Ishikawa (cell line): Measurements from ENCODE around the gene PLEKHG7.

Experiments
- CEBPB ChIP-seq: IDR thresholded peaks from 2 replicates; pipeline ENCODE4 v1.6.1; 2012
- CREB1 ChIP-seq: IDR thresholded peaks from 2 replicates; pipeline ENCODE4 v1.6.1; 2012; ENCODE audit warnings: low read depth
- EGR1 ChIP-seq: IDR thresholded peaks from 2 replicates; pipeline ENCODE4 v1.6.1; 2012
- EP300 ChIP-seq: IDR thresholded peaks from 2 replicates; pipeline ENCODE4 v1.6.1; 2012; ENCODE audit warnings: borderline replicate concordance
- FOXM1 ChIP-seq: IDR thresholded peaks from 2 replicates; pipeline ENCODE4 v1.6.1; 2012; ENCODE audit warnings: low read depth, borderline replicate concordance
- MAX ChIP-seq: IDR thresholded peaks from 2 replicates; pipeline ENCODE4 v1.6.1; 2012
- NFIC ChIP-seq: IDR thresholded peaks from 2 replicates; pipeline ENCODE4 v1.6.1; 2012
- RAD21 ChIP-seq: IDR thresholded peaks from 2 replicates; pipeline ENCODE4 v1.6.1; 2012; ENCODE audit warnings: low read depth
- REST ChIP-seq: IDR thresholded peaks from 2 replicates; pipeline ENCODE4 v1.6.1; 2012; ENCODE audit warnings: low read depth, mild to moderate bottlenecking
- TAF1 ChIP-seq: IDR thresholded peaks from 2 replicates; pipeline ENCODE4 v1.6.1; 2012; ENCODE audit warnings: low read depth, mild to moderate bottlenecking
- TCF12 ChIP-seq: IDR thresholded peaks from 2 replicates; pipeline ENCODE4 v1.6.1; 2012; ENCODE audit warnings: low read depth
- TEAD4 ChIP-seq: IDR thresholded peaks from 2 replicates; pipeline ENCODE4 v1.6.1; 2012
- USF1 ChIP-seq: IDR thresholded peaks from 2 replicates; pipeline ENCODE4 v1.6.1; 2012
- YY1 ChIP-seq: IDR thresholded peaks from 2 replicates; pipeline ENCODE4 v1.6.1; 2012; ENCODE audit warnings: low read depth
- ZBTB7A ChIP-seq: IDR thresholded peaks from 2 replicates; pipeline ENCODE4 v1.6.1; 2012; ENCODE audit warnings: low read depth

PLEKHG7 gene

GRCh38 chr12:92661269-92661668 is 41.5 kb upstream of the PLEKHG7 start:
- TF ChIP-seq ZBTB7A (no peak), EP300 (no peak)

- TF ChIP-seq CEBPB, result no peak
- no peak for TF ChIP-seq RAD21
- TF ChIP-seq REST, result no peak
- no peak for TF ChIP-seq EGR1
- no peak for TF ChIP-seq TEAD4
- no peak for TF ChIP-seq MAX
- TF ChIP-seq TCF12, result no peak
- no peak for TF ChIP-seq USF1
- no peak for TF ChIP-seq NFIC
- TF ChIP-seq TAF1, result no peak
- TF ChIP-seq CREB1, result no peak
- no peak for TF ChIP-seq FOXM1
- TF ChIP-seq ZBTB7A, result no peak
- no peak for TF ChIP-seq YY1
- TF ChIP-seq EP300, result no peak
Measured at GRCh38 chr12:92665496-92665895, 37.3 kb upstream of the PLEKHG7 start.

GRCh38 chr12:92668739-92669138 is 34.0 kb upstream of the PLEKHG7 start:
- TF ChIP-seq TEAD4, result no peak
- no peak for TF ChIP-seq YY1
- TF ChIP-seq MAX, result no peak
- TF ChIP-seq ZBTB7A, result no peak
- no peak for TF ChIP-seq RAD21
- TF ChIP-seq TAF1, result no peak

GRCh38 chr12:92673756-92674155 is 29.0 kb upstream of the PLEKHG7 start:
- TF ChIP-seq FOXM1 (no peak), ZBTB7A (no peak), EGR1 (no peak), CEBPB (no peak), TEAD4 (no peak), EP300 (no peak), RAD21 (no peak), REST (no peak), YY1 (no peak), CREB1 (no peak), NFIC (no peak), MAX (no peak), TCF12 (no peak), USF1 (no peak), TAF1 (no peak)

GRCh38 chr12:92674500-92674899 is 28.3 kb upstream of the PLEKHG7 start:
- TF ChIP-seq EGR1 (no peak), RAD21 (no peak), USF1 (no peak), REST (no peak), YY1 (no peak), NFIC (no peak), CREB1 (no peak), TAF1 (no peak), TEAD4 (no peak), ZBTB7A (no peak), EP300 (no peak), TCF12 (no peak), FOXM1 (no peak)
